ENCODE results near the gene YAP1. TPM values are rescaled to one million over a fixed set of nuclear protein-coding genes. Genes with fewer than 3 reads are reported as not detected.

Gene YAP1
- polyA plus RNA-seq (ENCODE audit: insufficient read length in 3 of 3) = 100 to 1,000 TPM; 193 to 197 (median 196) TPM

GRCh38 chr11:102109896-102110760 is at the start of gene YAP1:
TSS of gene YAP1 (plus strand) at chr11:102110447. CDS start at chr11:102110849, 402 bp downstream.
- DNase-seq (ENCODE audit: low read depth in 3 of 3, low spot score in 2 of 3) = peak; percentile 88

DNA sequence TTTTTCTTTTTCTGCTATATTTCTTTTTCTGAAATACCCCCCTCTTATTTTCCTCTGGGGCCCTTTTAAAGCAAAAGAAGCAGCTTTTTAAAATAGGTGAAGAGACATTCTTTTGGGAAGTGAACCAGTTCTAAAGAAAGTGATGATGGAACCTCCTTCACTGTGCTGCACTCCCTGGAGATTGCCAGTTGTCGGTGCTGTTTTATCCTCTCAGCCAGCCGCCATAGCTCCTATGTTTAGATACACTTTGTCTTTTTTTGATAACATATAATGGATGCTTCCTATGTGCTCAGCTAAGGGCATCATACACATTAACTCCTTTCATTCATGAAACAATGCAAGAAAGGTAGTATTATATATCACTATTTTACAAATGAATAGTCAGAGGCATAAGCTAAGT is 49.0 kb upstream of the YAP1 start:
- DNase-seq (ENCODE audit: low read depth in 3 of 3, low spot score in 2 of 3) = no peak

DNA sequence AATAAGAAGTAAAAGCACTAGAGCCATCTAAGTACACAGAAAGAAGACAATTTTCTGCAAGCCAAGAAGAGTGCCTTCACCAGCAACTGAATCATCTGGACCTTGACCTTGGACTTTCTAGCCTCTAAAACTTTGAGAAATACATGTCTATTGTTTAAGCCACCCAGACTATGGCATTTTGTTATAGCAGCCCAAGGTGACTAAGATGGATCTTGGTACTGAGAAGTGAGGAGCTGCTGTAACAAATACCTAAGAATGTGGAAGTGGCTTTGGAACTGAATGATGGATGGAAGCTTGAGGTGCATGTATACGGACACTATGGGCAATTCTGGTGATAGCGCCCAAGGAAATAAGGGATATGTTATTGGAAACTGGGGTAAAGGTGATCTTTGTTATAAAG is 48.1 kb upstream of the YAP1 start:
- DNase-seq (ENCODE audit: low read depth in 3 of 3, low spot score in 2 of 3) = no peak

DNA sequence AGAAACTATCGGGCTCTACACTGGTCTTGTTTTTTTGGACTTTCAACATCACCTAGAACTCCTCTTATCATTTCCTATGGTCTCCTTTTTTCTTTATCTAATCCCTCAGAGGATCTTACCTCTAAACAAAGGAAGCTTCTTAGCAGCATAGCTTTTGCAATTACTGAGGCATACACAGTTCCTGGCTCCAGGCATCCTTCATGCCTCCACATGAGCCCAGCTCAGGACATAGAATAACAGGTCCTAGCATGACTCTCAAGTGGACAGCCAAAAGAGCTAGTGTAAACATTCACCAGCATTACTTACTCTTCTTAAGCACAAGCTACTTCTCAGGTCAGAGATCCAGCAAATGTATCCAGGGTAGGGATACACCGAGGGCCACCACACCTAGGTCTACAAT is 45.9 kb upstream of the YAP1 start:
- no peak for DNase-seq (ENCODE audit: low read depth in 3 of 3, low spot score in 2 of 3)

GRCh38 chr11:102070766-102071165 is 39.5 kb upstream of the YAP1 start:
- no peak for DNase-seq (ENCODE audit: low read depth in 3 of 3, low spot score in 2 of 3)

DNA sequence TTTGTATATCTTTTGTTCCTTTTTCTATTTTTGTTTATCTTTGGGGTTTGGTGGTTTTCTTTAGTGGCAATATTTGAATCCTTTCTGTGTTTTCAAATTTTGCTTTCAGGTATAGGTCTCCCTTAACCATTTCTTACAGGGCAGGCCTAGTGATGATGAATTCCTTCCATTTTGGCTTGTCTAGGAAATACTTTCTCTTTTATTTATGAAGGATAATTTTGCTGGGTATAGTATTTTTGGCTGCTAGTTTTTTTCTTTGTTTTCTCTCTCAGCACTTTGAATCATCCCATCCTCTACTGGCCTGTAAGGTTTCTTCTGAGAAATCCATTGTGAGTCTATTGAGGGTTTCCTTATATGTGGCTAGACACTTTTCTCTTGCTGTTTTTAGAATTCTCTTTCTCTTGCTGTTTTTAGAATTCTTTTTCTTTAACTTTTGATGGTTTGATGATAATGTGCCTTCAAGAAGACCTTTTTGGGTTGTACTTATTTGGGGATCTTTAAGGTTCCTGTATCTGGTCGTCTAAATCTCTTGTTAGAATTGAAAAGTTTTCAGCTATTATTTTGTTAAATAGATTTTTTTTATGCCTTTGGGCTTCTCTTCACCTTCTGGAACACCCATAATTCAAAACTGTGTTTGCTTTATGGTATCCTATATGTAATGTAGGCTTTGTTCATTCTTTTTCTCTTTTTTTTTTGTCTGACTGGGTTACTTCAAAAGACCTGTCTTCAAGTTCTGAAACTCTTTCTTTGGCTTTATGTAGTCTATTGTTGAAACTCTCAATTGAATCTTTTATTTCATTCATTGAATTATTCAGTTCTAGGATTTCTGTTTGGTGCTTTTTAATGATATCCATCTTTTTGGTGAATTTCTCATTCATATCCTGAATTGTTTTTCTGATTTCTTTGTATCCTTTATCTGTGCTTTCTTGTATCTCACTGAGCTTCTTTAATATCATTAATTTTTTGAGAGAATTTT is 38.5 kb upstream of the YAP1 start:
- no peak for DNase-seq (ENCODE audit: low read depth in 3 of 3, low spot score in 2 of 3)

DNA sequence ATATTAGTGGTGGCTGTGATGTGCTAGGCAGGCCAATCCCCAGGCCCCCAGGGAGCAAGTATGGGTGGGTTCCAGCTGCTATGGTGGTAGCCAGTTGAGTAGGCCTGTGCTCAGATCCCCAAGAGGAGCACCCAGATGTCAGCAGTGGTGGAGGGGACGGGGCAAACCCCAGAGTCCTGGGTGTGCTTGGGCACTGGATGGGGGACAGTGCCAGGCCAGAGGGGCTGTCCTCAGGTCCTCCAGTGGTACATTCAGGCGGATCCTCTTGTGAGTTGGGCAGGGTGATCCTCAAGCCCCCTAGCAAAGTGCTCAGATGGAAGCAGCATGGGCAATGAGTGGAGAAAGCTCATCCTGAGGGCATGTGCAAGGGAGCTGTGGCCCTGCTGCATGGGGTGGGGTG is 37.0 kb upstream of the YAP1 start:
- no peak for DNase-seq (ENCODE audit: low read depth in 3 of 3, low spot score in 2 of 3)

DNA sequence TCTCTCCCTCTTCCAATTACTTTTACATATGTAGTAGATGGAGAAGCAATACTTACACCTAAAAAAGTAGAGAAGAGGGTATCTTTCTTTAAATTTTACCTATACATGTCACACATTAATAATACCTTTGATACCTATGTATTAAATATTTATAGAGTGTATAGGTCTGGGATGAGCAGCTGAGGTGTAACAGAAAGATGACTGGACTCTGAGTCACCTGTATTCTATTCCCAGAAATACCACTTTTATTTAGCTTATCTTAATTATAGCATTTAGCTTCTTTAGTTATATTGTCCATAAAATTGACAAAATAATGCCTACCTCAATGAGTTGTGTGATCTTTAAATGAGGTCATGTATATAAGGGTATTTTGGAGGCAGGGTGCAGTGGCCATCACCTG is 30.6 kb upstream of the YAP1 start:
- DNase-seq (ENCODE audit: low read depth in 3 of 3, low spot score in 2 of 3) = no peak

GRCh38 chr11:102081313-102081712 is 28.9 kb upstream of the YAP1 start:
- no peak for DNase-seq (ENCODE audit: low read depth in 3 of 3, low spot score in 2 of 3)

- no peak for DNase-seq (ENCODE audit: low read depth in 3 of 3, low spot score in 2 of 3)
These were observed 24.2 kb upstream of the YAP1 start for GRCh38 chr11:102085864-102086551.

DNA sequence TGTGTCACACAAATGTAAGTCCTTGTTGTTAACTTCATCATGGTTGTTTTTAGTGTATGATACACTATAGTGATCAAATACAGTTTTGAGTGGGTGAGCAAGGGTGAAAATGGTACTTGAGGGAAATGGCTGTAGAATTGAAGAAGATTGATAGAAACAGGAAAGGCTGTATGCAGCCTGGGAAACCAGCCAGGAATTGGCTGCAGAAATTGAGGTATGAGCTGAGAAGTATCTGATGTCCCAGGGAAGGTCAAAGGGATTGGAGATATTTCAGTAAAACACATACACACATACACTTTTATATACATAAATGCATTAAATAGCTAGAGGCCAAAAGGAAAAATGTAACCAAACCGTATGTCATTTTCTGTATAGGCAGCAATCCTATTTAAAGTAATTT is 13.1 kb upstream of the YAP1 start:
- DNase-seq (ENCODE audit: low read depth in 3 of 3, low spot score in 2 of 3) = no peak

- DNase-seq (ENCODE audit: low read depth in 3 of 3, low spot score in 2 of 3) = no peak
These were observed 10.5 kb upstream of the YAP1 start for GRCh38 chr11:102099755-102100154.

GRCh38 chr11:102108734-102109440 is 1.4 kb upstream of the YAP1 start:
- no peak for DNase-seq (ENCODE audit: low read depth in 3 of 3, low spot score in 2 of 3)

DNA sequence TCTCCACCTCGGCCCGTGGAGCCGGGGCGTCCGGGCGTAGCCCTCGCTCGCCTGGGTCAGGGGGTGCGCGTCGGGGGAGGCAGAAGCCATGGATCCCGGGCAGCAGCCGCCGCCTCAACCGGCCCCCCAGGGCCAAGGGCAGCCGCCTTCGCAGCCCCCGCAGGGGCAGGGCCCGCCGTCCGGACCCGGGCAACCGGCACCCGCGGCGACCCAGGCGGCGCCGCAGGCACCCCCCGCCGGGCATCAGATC is 439 bp downstream of the YAP1 start:
- no peak for DNase-seq (ENCODE audit: low read depth in 3 of 3, low spot score in 2 of 3)

GRCh38 chr11:102111011-102111786 is 952 bp downstream of the YAP1 start:
- DNase-seq (ENCODE audit: low read depth in 3 of 3, low spot score in 2 of 3) = peak; percentile 75 to 88 (median 75)

DNA sequence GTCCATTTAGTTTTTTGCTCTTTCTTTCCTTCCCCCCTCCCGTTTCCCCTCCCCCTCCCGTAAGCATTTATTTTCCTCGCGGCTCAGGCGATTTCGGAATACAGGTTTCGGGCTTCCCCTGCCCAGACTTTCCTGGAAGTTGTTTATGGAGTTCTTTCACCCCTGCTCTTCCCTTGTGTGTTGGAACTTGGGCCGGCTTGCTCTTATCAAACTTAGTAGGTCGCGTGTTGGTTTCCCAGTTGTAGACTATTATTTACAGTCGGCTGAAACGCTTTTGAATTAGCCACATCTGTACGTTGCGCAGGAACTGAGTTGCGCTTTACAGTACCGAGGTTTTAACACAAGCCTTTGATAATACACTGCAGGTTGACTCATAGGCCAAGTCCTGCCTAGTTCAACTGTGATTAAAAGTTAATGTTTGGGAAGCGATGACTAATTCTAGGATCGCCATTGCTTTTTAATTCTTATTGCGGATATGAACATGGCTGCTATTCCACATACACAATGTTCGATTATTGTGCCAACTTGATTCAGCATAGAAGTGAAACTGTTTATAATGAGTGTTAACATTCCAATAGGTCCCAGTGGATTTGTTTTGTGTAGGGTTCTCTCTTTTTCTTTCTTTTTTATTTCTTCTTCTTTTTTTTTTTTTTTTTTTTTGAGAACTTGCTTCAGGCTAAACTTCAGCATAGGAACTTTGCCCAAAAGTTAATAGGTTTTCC is 1.7 kb downstream of the YAP1 start:
- DNase-seq (ENCODE audit: low read depth in 3 of 3, low spot score in 2 of 3) = peak in 2 of 3 donors; percentile 67 to 76

DNA sequence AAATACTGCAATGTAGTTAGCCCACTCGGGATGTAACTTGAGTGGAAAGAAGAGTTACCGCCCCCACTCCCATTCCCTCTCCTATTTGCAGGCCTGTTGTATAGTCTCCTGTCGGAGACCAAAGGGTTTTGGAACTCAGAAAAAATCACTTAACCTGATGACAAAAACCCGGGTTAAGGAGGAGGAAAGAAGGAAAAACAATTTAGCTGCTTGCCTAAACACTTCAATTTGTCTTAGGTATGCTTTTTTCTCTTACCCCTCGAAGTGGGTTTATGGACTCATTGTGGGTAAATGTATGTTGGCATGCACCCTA is 2.2 kb downstream of the YAP1 start:
- peak in 1 of 3 donors; percentile 41 for DNase-seq (ENCODE audit: low read depth in 3 of 3, low spot score in 2 of 3)

DNA sequence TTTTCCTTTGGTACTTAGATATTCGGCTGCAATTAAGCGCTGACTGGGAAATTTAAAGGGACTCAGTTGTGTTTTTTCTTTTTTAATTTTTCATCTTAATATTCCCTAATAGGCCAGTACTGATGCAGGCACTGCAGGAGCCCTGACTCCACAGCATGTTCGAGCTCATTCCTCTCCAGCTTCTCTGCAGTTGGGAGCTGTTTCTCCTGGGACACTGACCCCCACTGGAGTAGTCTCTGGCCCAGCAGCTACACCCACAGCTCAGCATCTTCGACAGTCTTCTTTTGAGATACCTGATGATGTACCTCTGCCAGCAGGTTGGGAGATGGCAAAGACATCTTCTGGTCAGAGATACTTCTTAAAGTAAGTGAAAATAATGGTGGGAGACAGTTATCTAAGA is 3.8 kb downstream of the YAP1 start:
- DNase-seq (ENCODE audit: low read depth in 3 of 3, low spot score in 2 of 3) = no peak

- no peak for DNase-seq (ENCODE audit: low read depth in 3 of 3, low spot score in 2 of 3)
These were observed 5.3 kb downstream of the YAP1 start for GRCh38 chr11:102115557-102115956.

Data from right renal cortex interstitium (tissue), 3 donors.